ENCODE measurements around the gene NRP1.
"Not testable (repeated sequence)": the region's sequence is repeated elsewhere in the genome, so short reads cannot be mapped to it uniquely, and the experiment has no call there.

The NRP1 gene

DNA sequence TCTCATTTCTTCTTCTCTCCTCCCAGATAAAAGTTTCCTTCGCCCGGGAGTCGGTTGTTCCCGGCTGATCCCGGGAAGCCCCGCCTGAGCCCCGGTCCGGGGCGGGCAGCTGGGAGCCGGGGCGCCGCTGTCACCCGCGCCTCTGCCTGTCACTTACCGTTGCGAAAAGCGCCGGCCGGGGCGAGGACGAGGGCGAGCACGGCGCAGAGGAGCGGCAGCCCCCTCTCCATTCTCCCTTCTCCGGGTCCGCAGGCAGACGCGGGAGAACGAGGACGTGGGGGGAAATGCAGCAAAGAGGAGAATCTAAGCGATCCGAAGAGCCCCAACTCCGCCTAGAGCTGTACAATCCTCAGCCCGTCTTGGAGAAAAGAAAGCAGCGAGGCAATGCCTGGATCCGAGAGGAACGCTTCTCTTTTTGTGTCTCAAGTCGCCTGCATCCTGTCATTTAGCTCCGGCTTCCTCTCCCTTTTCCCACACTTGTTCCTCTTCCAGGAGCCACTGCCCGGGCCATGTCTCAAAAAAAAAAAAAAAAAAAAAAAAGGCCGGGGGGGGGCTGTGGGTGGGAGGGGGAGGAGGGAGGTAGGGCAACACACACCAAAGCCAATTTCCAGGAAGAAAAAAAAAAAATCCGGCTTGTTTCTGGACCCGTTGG is at the start of gene NRP1:
Gene NRP1 (minus strand): TSS at position 515 of the 652 bp plus-strand sequence. CDS start 285 bp downstream, at position 230.
- no peak for DNase-seq (ENCODE audit: low read depth in 2 of 2, low spot score in 1 of 2)

GRCh38 chr10:33384201-33384600 is 49.7 kb upstream of the NRP1 start:
- DNase-seq (ENCODE audit: low read depth in 2 of 2, low spot score in 1 of 2) = not testable (repeated sequence)

DNA sequence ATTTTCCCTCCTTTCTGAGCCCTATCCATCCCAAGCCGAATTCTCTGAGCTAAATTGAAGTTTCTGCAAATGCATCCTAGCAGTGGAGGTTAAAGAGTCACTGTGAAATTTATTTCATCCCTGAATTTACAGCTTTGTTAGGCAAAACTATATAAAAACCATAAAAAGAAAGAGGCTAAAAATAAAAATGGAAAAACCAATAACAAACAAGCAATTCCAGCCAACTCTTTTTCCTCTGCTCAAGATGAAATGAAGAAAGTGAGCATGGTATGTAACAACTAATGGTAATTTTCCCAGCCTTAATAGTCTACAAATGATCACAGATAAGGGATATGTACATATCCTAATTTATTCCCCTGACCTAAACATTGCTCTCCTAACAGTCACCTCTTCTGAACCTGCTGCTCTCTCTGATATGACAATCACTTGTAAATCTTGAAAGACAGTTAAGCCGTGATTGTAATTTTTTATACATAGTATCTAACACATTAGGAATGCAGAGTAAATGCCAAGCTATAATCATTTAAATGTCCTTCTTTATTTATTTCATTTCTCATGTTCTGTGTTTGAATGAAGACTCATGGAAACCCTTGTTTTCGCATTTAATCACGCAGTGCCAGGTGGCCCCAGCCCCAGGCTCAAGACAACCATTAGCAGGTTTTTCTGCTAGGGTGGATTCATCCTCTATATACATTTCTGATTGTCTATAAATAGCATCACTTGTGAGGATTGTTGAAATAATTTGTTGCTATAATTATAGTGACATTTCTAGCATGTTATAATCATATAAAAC is 48.6 kb upstream of the NRP1 start:
- no peak for DNase-seq (ENCODE audit: low read depth in 2 of 2, low spot score in 1 of 2)

DNA sequence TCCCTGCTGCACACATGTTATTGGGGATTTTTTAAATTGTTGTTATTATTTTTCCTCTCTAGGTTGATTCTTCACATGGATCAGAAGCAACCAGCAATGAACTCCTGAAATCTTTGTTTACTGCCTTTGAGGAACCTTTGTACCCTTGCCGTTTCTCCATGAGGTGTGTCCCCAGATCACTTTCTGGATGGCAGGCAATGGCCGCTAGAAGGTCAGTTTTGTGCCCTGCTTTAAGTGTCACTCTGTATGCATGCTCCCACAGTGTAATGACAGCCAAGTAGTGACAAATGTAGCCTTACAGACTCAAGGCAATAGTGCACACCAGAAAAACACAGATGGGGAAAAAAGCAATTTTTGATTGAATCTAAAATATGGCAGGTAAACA is 47.7 kb upstream of the NRP1 start:
- DNase-seq (ENCODE audit: low read depth in 2 of 2, low spot score in 1 of 2) = no peak

GRCh38 chr10:33381451-33382215 is 47.2 kb upstream of the NRP1 start:
- DNase-seq (ENCODE audit: low read depth in 2 of 2, low spot score in 1 of 2) = no peak

- no peak for DNase-seq (ENCODE audit: low read depth in 2 of 2, low spot score in 1 of 2)
Observed at GRCh38 chr10:33377658-33378025, 43.2 kb upstream of the NRP1 start.

GRCh38 chr10:33376976-33377657 is 42.6 kb upstream of the NRP1 start:
- DNase-seq (ENCODE audit: low read depth in 2 of 2, low spot score in 1 of 2) = no peak

DNA sequence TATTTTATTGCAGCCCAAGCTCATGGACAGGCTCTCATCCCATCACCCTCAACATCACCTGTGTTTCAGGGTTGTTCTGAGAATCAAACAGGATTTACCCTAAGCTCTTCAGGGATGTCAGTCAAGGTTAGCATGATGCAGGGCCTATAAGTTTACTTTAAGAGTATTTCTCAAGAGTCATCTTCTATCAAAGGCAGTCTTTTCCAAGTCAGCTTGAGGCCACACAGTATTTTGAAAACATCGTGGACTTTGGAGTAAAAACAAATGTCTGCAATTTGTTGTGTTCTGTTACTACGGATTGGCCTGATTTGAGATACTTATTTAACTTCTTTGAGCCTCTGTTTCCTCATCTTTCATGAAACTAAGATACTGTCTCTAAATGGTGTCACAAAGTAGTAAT is 42.0 kb upstream of the NRP1 start:
- no peak for DNase-seq (ENCODE audit: low read depth in 2 of 2, low spot score in 1 of 2)

DNA sequence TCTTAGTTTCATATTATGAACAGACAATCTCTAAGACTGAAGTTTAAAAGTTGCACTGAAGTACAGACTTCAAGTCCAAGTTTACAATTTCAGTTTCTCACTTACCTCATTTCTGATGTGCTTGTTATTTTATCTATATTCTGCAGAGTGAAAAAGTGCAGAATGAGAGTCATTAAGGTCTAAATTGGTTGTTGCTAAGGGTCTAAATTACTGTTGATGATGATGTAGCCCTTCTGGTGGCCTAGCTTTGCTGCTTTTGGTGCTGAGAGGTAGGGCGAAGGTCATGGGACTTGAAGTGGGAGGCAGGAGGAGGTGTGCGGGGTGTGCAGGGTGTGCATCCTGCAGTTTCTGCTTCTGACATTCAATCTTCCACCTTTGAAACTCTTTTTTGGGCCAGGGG is 38.8 kb upstream of the NRP1 start:
- no peak for DNase-seq (ENCODE audit: low read depth in 2 of 2, low spot score in 1 of 2)

DNA sequence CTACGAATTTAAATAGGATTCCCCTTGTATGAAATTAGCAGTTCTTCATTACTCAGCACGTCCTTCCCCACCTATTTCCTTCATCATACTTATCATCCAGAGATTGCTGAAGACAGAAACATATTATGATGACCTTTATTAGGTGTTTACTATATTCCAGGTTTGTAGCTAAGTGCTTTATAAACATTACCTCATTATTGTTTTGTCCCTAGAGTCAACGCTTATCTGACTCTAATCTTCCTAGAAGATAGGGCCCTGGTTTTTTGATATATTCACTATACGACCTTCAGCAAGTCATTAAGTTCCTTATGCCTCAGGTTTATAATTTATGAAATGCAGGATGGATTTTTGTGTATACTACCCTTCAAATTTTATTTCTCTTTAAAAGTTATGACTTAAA is 36.8 kb upstream of the NRP1 start:
- DNase-seq (ENCODE audit: low read depth in 2 of 2, low spot score in 1 of 2) = no peak

DNA sequence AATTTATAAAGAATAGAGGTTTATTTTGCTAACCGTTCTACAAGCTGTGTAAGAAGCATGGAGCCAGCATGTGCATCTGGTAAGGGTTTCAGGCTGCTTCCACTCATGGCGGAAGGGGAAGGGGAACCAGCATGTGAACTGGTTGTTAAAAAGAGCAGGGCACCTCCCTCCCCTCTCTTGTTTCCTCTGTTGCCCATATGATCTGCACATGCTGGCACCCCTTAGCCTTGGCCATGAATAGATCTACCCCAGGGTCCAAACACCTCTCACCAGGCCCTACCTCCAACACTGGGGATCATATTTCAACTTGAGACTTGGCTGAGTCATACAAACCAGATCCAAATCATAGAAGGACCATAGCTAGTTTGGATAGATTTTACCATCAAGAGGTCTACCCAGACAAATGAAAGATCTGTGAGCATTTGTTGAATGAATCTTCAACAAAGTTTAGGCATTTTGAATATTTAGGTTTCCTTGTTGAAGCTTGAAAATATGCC is 36.0 kb upstream of the NRP1 start:
- DNase-seq (ENCODE audit: low read depth in 2 of 2, low spot score in 1 of 2) = no peak

DNA sequence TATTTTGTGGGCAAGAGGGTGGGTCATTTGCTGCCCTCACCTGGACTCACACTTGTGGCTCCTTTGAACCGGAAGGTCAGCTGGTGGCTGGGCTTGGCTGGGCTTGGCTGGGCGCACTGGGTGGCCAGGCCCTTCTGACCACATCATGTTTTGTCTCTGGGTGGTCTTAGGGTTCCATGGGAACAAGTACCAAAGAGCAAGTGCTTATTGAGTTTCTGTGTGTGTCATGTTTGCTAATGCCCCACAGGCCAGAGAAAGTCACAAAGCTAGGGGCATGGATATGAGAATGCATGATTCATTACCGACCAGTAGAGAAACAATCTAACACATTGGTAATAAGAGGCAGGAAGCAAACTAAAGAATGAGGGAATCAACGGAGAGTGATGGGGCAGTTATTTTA is 33.6 kb upstream of the NRP1 start:
- DNase-seq (ENCODE audit: low read depth in 2 of 2, low spot score in 1 of 2) = no peak

DNA sequence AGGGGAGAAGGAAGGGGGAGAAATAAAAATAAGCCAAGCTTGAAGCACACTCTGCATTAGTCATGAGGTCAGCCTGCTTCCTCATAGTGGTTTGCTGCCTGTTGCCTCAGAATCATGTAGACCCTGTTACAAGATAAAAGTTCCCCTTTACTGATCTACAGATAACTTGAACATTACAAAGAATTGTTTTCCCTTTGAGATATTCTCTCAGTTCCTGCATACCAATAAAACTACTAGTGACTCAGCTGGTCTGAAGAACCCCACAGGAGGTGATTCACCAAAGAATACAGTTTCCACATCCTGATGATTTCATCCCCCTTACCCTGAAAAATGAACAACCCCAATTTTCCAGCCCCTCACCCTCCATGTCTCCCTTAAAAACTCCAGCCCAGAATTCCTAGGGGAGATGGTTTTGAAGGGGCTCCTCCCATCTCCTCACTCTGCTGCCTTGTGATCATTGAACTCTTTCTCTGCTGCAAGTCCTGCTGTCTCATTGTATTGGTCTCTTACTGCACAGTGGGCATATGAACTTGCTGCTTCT is 31.5 kb upstream of the NRP1 start:
- DNase-seq (ENCODE audit: low read depth in 2 of 2, low spot score in 1 of 2) = no peak

DNA sequence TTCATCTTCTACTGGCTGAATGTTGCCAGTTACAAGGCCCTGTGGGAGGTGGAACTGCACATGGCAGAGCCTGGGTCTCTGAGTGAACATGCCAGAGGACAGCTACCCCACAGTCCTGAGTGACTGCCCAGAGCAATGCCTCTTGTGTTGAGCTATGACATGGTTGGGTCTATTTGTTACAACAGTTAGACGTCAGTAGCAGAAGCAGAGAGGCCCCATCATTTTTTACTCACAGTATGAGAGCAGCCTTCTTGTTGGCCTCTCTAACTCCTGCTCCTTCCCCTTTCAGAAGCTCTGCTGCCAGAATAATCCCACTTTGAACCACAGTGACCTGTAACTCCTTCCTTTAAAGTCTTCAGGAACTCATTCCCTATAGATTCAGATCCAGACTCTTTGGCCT is 30.8 kb upstream of the NRP1 start:
- no peak for DNase-seq (ENCODE audit: low read depth in 2 of 2, low spot score in 1 of 2)

DNA sequence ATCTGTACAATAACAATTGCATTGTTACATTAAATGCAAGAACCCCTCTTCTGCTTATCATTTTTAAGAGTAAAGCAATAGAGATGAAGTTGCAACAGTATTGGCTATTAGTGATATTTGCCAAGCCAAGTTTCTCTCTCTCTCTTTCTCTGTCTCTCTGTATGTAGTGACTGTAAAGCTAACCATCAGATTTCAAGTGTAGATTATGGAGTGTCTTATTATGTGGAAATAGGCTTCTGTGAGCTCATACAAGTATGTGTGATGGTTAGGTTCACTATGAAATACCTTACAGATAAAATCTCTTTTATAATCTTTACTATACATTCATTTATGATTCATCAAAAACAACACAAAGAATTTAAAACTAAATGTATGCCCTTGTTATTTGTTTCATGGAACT is 28.6 kb upstream of the NRP1 start:
- no peak for DNase-seq (ENCODE audit: low read depth in 2 of 2, low spot score in 1 of 2)

GRCh38 chr10:33358016-33358415 is 23.5 kb upstream of the NRP1 start:
- no peak for DNase-seq (ENCODE audit: low read depth in 2 of 2, low spot score in 1 of 2)

GRCh38 chr10:33355274-33355673 is 20.8 kb upstream of the NRP1 start:
- DNase-seq (ENCODE audit: low read depth in 2 of 2, low spot score in 1 of 2) = no peak

DNA sequence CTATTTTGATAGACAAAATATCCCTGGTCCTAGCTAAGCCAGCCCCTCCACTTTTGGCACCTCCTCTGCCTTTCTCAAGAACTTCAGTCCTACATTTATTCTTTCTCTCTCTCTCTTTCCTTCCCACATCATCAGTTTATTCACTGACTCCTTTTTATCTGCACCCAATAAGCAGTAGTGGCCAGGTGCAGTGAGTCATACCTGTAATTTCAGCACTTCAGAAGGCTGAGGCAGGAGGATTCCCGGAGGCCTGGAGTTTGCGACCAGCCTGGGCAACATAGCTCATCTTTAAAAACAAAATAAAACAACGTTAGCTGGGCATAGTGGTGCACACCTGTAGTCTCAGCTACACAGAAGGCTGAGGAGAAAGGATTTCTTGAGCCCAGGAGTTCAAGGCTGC is 19.4 kb upstream of the NRP1 start:
- DNase-seq (ENCODE audit: low read depth in 2 of 2, low spot score in 1 of 2) = no peak

- DNase-seq (ENCODE audit: low read depth in 2 of 2, low spot score in 1 of 2) = no peak
Observed at GRCh38 chr10:33353334-33353733, 18.9 kb upstream of the NRP1 start.

DNA sequence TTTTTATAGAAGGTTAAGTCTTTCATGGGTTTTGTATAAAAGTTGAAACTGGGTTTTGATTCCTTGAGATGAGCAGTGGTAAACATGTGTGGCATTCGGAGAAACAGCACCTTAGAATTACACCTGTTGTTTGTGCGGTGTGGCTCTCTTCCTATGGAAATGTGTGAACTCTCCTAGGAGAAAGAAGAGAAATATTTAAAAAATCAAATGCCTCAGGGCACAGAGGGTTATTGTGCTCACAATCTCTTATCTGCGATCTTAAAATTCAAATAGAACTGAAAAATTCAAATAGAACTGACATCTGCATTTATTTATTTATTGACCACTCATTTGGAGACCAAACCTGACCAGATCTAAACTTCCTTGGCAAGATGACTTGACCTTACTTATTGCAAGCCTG is 18.1 kb upstream of the NRP1 start:
- DNase-seq (ENCODE audit: low read depth in 2 of 2, low spot score in 1 of 2) = no peak

DNA sequence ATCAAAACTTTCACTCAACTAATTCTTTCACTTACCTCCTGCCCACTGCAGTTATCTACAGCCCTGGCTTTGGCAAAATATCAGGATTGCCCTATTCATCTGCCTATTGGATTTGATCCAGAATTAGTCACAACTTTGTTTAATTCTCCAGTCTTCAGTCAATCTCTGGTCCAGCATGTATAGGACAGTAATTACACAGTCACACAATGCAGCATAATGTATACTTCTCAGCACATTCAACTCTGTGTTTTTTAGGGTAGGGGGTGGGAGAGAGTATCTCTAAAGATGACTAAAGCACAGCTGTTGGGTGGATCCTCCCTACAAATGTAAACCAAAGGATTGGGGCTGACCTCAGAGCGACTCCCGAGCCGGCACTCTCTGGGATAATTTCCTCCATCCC is 17.7 kb upstream of the NRP1 start:
- no peak for DNase-seq (ENCODE audit: low read depth in 2 of 2, low spot score in 1 of 2)
